NCI-H526 (cell line): ENCODE results near the gene DKKL1.

ENCODE experiments used
- DNase-seq, 2 experiments: peaks; one replicate each; lab custom pipeline; 2025; lab: John Stamatoyannopoulos, UW

DKKL1 gene

DNA sequence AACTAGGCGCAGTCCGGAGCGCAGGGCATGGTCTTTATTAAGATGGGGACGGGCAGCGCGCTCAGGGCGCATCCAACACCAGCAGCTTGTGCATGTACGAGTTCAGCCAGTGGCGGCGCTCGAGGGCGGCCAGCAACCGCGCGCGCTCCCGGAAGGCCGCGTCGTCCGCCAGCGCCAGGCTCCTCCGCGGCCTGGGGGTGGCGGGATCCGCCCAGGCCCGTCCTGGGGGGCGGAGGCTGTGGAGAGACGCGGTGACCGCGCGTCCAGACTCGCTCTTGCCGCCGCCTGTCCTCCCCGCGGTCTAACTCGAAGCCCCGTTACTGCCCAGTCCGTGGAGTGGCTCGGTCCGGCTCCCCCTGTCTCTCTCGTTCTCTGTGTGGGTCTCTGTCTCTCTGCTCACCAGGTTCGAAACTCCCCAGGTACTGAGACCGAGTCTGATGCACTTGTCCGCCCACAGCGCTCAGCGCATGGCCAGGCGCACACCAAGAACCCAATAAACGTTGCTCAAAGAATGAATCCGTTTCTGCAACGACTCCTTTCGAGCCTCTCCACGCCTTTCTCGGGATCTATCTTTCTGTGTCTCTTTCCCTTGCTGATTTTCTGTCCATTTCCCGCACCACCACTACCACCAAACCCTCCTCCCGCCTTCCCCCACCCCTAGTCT, 58.9 kb downstream of the DKKL1 start:
- DNase-seq, result peak in 1 of 2 experiments; percentile 53

GRCh38 chr19:49423071-49423984, 59.7 kb downstream of the DKKL1 start, which contains the start of gene PTH2:
Gene PTH2 (minus strand): TSS chr19:49423441. CDS start chr19:49423339, 102 bp downstream.
- no peak for DNase-seq

- no peak for DNase-seq
Observed at GRCh38 chr19:49423985-49424303, 60.3 kb downstream of the DKKL1 start.
